Dermis microvascular lymphatic vessel endothelial cell (primary cell): Measurements from ENCODE around the gene NCOA3. TPM values are rescaled to one million over a fixed set of nuclear protein-coding genes. Genes with fewer than 3 reads are reported as not detected.
A peak's percentile ranks its signal among the peaks of the same experiment; 100 is the strongest.

Experiments
- DNase-seq, 2 donors: peaks; one replicate each; pipeline versions ENCODE4 v3.0.0 to v3.0.0-alpha.2; 2010; ENCODE audit warnings: low read depth in 2 of 2
- total RNA-seq: library from RNA; depleted of rRNA; stranded (reverse); fragments of >200 nt; gene quantifications from 2 replicates; pipeline ENCODE4 v1.2.1, GENCODE V29; 2014

Gene NCOA3
- total RNA-seq, 1 donor from 2014 or later = 22.5 TPM

DNA sequence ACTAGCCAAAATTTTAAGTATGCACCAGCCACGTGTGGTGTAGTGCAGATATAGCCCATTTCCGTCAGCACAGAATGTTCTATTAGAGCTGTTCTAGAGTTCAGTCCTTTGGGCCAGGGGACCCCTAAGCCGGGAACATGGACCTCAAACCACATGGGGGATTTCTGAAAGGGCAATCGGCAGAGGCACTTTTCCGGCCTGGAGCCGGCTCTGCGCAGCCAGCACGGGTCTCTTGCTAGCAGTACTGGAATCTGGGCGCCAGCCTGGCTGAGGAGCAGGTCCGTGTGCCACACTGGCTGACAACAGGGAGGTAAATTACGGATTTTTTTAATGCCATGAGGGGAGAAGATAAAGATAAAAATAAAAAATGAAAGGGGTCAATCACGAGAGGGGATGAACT, 163.1 kb downstream of the NCOA3 start:
- no peak for DNase-seq

DNA sequence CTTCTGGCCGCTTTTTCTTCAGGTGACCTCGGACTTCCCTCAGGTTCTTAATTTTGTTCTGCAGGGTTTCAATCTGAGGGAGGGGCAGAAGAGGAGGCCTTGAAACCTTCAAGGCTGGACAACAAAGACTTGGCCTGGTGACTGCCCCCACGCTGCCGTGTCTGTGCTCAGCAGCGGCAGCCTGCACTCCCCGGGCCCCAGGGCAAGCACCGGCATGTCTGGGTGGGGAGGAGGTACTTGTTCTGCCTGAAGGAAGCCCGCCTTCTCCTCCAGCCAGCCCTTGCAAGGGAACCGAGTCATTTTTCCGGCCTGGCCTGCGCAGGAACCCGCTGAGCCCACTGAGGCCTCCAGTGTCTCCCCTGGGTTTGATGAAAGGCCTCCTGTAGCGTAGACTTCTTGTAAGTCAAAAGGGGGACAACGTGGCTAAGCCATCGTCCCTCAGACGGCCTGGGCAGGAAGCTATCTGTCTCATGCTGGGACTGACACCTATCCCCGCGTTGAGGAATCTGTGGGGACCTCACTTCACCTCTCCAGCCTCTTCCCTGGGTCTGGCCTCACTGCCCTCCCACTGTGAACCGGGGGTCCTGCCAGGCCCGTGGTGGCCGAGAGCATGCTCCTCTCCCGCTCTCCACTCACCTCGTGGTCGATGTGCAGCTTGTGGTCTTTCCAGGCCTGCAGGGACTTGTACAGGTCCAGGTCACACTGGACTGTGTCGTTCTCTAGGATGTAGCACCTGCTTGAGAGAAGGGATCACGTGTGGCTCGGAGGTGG, 163.7 kb downstream of the NCOA3 start:
- DNase-seq = no peak

- no peak for DNase-seq
These were observed 164.6 kb downstream of the NCOA3 start for GRCh38 chr20:47666304-47666703.

- DNase-seq = no peak
These were observed 165.4 kb downstream of the NCOA3 start for GRCh38 chr20:47667086-47667485.

DNA sequence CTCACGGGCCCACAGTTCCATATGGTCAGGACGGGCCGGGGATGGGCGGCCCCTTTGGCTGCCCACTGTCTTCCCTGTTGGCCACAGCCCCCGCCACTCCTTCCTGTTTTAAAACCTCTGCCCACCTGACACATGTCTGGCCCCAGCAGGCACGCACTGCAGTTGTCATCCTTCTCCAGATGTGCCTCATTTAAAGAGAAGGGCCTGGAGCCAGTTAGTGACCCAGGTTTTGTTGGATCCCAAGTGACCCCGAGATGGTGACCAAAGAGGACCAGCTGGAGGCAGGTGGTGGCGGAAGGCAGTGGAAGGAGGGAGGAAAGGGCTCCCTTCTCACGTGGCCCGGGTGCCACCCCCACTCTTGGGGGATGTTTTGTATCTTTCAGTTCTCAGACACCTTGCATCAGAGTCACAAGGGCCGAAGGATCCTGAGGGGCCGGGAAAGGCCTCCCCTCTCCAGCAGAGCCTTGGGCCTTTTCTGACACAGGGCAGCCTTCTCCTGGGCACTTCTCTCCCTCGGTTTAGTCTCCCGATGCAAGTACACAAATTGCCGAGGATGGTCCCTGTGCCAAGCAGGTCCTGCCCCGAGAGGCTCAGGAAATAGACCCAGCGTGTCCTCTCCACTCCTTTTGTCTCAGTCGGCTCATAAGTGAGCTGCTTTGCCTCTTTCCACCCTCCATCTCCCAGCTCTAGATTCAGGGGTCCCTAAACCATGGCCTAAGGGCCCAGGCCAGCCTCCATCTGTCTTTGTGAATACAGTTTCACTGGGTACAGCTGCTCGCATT, 166.0 kb downstream of the NCOA3 start:
- peak in 1 of 2 donors; percentile 41 for DNase-seq

- DNase-seq = no peak
These were observed 166.8 kb downstream of the NCOA3 start for GRCh38 chr20:47668313-47669151.

DNA sequence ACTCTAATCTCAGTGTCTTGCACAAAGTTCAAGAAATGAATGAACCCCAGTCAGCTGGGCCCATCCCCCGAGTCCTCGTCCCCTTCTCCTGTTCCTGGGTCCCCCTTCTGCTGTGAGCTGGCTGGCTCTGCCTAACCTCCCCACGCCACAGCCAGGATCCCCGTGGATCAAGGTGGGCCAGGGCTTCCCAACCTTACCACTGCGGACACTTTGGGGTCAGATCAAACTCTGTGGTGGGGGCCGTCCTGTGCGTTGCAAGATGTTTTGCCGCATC, 167.4 kb downstream of the NCOA3 start:
- DNase-seq = no peak

- DNase-seq = no peak
These were observed 167.8 kb downstream of the NCOA3 start for GRCh38 chr20:47669489-47669888.

DNA sequence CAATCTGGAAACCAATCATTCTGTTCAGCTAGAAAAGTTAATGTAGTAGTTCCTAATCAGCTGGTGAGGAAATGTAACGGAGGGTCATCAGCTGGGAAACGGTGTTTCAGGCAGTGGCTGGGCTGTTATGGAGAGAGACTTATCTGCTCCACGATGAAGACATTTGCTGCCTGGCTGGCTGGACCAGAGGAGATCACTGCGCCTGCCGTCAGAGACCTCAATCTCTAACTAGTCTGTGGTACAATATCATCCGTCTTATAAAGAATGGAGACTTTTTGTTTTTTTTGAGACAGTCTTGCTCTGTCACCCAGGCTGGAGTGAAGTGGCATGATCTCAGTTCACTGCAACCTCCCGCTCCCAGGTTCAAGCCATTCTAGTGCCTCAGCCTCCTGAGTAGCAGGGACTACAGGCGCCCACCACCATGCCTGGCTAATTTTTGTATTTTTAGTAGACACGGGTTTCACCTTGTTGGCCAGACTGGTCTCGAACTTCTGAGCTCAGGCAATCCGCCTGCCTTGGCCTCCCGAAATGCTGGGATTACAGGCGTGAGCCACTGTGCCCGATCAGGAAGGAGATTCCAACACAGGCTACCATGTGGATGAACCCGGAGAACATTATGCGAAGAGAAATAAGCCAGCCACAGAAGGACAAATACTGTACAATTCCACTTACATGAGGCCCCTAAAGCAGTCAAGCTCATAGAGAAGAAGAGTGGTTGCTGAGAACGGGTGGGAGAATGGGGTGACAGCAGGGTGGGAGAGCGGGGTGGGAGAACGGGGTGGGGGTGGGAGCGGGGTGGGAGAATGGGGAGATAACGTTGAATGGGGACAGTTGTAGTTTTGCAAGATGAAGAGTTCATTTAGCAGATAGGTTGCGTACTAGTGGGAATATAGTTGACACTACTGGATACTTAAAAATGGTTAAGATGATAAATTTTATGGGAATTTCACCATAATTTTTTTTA, 168.5 kb downstream of the NCOA3 start:
- DNase-seq = no peak

GRCh38 chr20:47670913-47671312, 169.2 kb downstream of the NCOA3 start:
- no peak for DNase-seq

DNA sequence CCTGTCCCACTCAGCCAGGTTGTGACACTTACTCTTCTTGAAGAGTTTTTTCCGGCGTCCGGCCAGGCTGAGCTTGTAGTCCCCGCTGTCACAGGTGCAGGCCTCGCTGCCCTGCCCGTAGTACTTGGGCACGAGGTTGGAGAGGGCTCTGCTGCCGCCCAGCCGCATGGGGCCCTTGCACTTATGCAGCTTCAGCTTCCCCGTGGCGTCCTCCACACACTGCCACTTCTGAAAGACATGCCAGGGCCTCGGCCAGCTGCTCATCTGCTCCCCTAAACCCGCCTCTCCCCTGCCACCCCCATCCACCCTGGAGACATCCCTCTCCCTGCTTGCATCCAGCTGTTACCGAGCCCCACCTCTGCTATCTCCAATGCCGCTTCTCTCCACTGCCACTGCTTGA, 170.5 kb downstream of the NCOA3 start:
- DNase-seq = no peak

DNA sequence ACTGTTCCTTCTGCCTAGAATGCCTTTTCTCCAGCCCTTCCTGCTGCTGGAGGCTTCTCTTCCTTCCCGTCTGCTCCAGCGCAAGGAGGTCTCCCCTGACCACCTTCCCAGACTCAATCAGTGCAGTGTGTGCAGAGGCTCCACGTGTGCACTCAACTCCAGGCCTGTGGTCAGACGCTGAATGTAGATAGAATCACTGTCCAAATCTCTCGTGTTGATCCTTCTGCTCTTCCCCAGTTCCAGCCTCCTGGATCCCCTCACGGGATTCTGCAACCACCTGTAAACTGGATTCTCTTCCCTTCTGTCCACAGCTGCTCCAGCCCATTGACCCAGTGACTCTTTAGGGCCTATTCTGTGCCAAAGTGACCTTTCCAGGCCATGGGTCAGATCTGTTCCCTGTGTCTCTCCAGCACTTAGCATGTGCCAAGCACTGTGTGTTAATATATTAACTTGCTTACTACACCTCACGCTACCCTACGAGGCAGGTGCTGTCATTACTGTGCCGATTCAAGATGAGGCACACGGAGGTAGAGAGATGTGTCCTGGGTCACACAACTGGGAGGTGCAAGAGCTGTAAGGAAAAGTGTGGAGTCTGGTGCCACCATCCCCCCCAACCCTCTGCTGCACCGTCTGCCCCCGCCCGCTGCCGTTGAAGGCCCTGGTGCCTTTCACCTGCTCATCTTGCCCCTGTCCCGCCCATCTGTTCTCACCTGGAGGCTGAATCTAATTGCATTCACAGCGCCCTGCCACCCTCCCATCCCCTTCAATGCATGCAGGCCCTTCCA, 171.4 kb downstream of the NCOA3 start:
- DNase-seq = no peak

DNA sequence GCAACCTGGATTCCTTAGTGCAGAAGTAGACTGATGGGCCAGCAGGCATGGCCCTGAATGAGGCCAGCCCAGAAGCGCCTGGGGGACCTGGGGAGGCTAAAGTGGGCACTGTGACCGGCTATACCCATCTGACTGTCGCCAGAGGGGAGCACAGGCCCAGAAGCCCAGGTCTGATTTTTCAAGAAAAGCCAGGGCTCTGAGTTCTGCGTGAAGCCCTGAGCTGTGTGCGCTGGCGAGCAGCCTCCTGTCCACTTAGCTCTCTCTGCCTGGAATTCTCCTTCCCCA, 171.9 kb downstream of the NCOA3 start:
- DNase-seq = no peak

- DNase-seq = no peak
These were observed 172.5 kb downstream of the NCOA3 start for GRCh38 chr20:47674145-47674544.

GRCh38 chr20:47674686-47675085, 173.0 kb downstream of the NCOA3 start:
- DNase-seq = no peak

DNA sequence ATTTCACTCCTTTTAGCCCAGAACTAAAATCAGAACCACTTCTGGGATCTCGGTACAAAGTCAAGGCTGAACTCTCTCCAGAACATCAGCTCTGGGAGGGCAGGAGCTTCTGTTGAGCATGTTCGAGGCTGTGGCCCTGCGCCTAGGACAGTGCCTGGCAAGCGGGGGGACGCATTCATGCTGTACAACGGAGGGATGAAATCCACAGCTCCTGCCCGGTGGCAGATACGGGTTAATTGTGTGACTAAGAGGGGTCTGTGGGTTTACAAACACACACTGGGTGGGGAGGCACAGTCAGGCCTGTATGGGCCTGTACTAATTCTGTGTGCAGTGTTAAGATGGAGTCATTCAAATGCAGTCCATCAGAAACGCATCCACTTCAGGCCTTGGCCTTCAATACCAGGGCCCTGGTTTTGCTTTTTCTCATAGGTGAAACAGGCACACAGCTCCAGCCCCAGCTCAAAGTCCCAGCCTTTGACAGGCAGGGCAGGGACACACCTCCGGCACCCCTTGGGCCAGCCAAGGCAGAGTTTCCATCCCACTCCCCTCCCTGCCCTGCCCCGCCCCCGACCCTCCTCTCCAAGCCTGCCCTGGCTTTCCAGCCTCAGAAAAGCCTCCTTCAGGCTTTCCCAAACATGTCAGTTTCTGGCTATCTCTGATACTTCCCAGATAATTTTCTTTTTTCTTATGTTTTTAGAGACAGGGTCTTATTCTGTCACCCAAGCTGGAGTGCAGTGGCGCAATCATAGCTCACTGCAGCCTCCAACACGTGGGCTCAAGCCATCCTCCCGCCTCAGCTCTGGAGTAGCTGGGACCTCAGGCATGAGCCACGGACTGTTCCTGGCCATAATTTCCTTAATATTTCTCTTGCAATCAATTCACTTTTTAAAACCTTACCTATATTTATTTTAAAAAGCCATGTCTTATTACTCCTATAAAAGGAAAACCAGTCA, 173.8 kb downstream of the NCOA3 start:
- no peak for DNase-seq

- DNase-seq = no peak
These were observed 174.6 kb downstream of the NCOA3 start for GRCh38 chr20:47676219-47676721.

GRCh38 chr20:47676912-47677634, 175.4 kb downstream of the NCOA3 start:
- no peak for DNase-seq
